Calu3 (cell line): Measurements from ENCODE around the gene SEC63. TPM values are rescaled to one million over a fixed set of nuclear protein-coding genes. Genes with fewer than 3 reads are reported as not detected.

ENCODE experiments used
- BruUV-seq: library from RNA; stranded (reverse); fragments of 400-500 nt; replicated peaks from 2 replicates; lab custom pipeline; 2021; lab: Mats Ljungman, UMichigan
- CTCF ChIA-PET: fragments of 300-600 bp; sonication (Branson Sonifier 250); formaldehyde crosslinking; loops from one replicate; lab custom pipeline; 2022; ENCODE audit warnings: antibody characterized with exemption; lab: Charles Lee
- DNase-seq: peaks from one replicate; pipeline ENCODE4 v3.0.0; 2022
- H3K27ac Mint-ChIP-seq: one replicate; pipeline ENCODE4 v1.8.0; 2022; ENCODE audit warnings: mixed read lengths; ENCODE audit not compliant: unreplicated experiment
- H3K27me3 Mint-ChIP-seq: one replicate; pipeline ENCODE4 v1.8.0; 2022; ENCODE audit warnings: mixed read lengths; ENCODE audit not compliant: unreplicated experiment
- H3K36me3 Mint-ChIP-seq: one replicate; pipeline ENCODE4 v1.8.0; 2022; ENCODE audit warnings: mild to moderate bottlenecking, moderate library complexity, mixed read lengths; ENCODE audit not compliant: insufficient read depth, unreplicated experiment
- H3K4me1 Mint-ChIP-seq: one replicate; pipeline ENCODE4 v1.8.0; 2022; ENCODE audit warnings: mild to moderate bottlenecking, low read depth, mixed read lengths; ENCODE audit not compliant: unreplicated experiment
- H3K4me3 Mint-ChIP-seq: one replicate; pipeline ENCODE4 v1.8.0; 2022; ENCODE audit warnings: mild to moderate bottlenecking, low read depth, moderate library complexity, mixed read lengths; ENCODE audit not compliant: unreplicated experiment
- H3K9me3 Mint-ChIP-seq: one replicate; pipeline ENCODE4 v1.8.0; 2022; ENCODE audit warnings: low read depth, mixed read lengths; ENCODE audit not compliant: unreplicated experiment
- intact Hi-C: fragments of 100-400 bp; cut with micrococcal nuclease; formaldehyde crosslinking; loops from one replicate; pipeline ENCODE4 v1.10.0; 2022; ENCODE audit not compliant: unreplicated experiment
- total RNA-seq: library from RNA; stranded (reverse); gene quantifications from 2 replicates; pipeline ENCODE4 v1.2.3, GENCODE V29; 2022
- TF ChIP-seq, protein P1 (sequence below): fragments of 200-600 bp; IDR thresholded peaks from one replicate; pipeline ENCODE4 v1.8.0; 2022; ENCODE audit warnings: antibody characterized with exemption; ENCODE audit not compliant: unreplicated experiment

SEC63 gene
- total RNA-seq, 1 experiment from 2014 or later = 135 TPM

DNA sequence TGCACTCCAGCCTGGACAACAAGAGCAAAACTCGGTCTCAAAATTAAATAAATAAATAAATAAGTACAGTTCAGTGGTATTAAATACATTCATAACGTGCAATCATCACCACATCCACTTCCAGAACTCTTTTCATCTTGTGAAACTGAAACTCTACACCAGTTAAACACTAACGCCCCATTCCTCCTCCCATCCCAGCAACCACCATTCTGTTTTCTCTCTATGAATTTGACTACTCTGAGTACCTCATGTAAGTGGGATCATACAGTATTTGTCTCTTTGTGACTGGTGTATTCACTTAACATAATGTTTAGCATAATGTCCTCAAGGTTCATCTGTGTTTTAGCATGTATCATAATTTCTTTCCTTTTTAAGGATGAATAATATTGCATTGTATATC, 104.8 kb downstream of the SEC63 start:
- Mint-ChIP-seq H3K27ac (no peak overlapping the region), H3K36me3 (peaks cover 6% of the 10 kb centered on the region), H3K4me3 (no peak overlapping the region), H3K27me3 (no peaks in the 10 kb centered on the region), H3K4me1 (no peaks in the 10 kb centered on the region), H3K9me3 (no peaks in the 10 kb centered on the region)
- TF ChIP-seq, protein P1, sequence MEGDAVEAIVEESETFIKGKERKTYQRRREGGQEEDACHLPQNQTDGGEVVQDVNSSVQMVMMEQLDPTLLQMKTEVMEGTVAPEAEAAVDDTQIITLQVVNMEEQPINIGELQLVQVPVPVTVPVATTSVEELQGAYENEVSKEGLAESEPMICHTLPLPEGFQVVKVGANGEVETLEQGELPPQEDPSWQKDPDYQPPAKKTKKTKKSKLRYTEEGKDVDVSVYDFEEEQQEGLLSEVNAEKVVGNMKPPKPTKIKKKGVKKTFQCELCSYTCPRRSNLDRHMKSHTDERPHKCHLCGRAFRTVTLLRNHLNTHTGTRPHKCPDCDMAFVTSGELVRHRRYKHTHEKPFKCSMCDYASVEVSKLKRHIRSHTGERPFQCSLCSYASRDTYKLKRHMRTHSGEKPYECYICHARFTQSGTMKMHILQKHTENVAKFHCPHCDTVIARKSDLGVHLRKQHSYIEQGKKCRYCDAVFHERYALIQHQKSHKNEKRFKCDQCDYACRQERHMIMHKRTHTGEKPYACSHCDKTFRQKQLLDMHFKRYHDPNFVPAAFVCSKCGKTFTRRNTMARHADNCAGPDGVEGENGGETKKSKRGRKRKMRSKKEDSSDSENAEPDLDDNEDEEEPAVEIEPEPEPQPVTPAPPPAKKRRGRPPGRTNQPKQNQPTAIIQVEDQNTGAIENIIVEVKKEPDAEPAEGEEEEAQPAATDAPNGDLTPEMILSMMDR = no peak
- CTCF ChIA-PET = no interaction called here
- no TSS peak for BruUV-seq
- intact Hi-C loops = no loop called here
- DNase-seq = no peak

DNA sequence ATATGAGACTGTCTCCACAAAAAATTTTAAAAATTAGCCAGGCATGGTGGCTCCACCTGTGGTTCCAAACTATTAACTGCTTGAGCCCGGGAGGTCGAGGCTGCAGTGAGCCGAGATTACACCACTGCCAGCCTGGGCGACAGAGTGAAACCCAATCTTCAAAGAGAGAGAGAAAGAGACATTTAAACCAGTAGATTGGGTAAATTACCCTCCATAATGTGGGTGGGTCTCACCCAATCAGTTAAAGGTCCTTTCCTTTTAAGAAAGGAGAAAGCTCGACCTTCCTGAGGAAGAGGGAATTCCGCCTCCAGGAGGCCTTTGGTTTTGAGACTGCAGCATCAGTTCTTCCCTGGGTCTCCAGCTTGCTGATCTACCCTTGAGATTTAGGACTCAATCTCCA, 108.7 kb downstream of the SEC63 start:
- intact Hi-C loops = loop anchor here (10.0 kb wide), 1 partner anchor 125 kb away; no protein-coding TSS in a partner anchor
- CTCF ChIA-PET = interaction anchor here (0.9 kb wide), 1 partner anchor 76 kb away, joined by 3 read pairs; no protein-coding TSS in a partner anchor
- TF ChIP-seq, protein P1 = no peak
- no TSS peak for BruUV-seq
- Mint-ChIP-seq H3K27me3 (no peaks in the 10 kb centered on the region), H3K4me3 (no peak overlapping the region), H3K36me3 (peaks cover 10% of the 10 kb centered on the region), H3K4me1 (no peaks in the 10 kb centered on the region), H3K9me3 (no peaks in the 10 kb centered on the region), H3K27ac (no peak overlapping the region)
- no peak for DNase-seq

DNA sequence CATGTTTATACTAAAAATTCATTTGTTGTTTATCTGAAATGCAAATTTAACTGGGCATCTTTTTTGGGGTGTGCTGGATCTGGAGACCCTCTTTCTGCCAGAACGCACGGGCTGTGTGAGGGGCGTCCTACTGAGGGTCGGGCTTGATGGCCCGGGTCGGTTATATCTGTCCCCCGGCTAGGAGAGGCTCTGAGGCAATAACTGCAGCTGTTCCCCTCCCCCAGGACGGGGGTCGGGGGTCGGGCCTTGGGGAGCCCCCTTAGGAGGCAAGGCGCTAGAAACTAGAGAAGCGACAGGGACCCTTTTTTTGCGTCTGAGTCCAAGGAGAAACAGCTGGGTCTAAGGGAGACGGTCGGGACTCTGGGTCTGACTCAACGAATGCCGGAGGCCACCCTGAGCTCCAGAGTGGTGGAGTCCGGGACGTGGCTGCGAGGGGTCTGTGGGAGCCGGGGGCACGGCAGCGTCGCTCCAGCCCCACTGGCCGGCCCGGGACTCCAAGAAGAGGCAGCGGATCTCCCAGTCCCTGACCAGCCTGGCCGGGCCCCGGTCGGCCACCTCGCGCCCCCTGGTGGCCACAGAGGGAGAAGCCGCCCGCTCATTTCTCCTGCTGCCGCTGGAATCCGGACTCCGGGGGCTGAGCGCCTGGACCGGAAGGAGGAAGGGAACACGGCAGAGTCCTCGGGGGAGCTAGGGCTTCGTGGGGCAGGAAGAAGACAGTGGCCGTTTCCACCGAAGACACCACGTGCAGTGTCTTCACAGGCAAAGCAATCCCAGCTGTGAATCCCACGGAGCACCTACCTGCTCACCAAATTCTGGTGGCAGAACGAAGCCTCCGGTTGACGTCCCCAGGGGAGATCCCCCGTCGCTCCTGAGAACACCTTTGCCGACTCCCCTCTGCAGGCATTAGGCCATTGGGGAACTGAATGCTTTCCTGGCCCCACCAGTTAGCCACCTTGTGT, 109.9 kb downstream of the SEC63 start:
- H3K36me3 Mint-ChIP-seq = peaks cover 10% of the 10 kb centered on the region
- H3K9me3 Mint-ChIP-seq = no peaks in the 10 kb centered on the region
- TF ChIP-seq, protein P1 = peak; percentile 91
- DNase-seq = peak; percentile 94
- no peaks in the 10 kb centered on the region for H3K27me3 Mint-ChIP-seq
- no TSS peak for BruUV-seq
- peaks cover 8% of the 10 kb centered on the region for H3K4me1 Mint-ChIP-seq
- CTCF ChIA-PET = interaction anchor here (0.7 to 1.0 kb wide), 4 partner anchors 19 to 75 kb away, joined by 3 to 7 read pairs (median 3); no protein-coding TSS in a partner anchor
- H3K27ac Mint-ChIP-seq = no peak overlapping the region
- H3K4me3 Mint-ChIP-seq = peak overlapping the region; percentile 70
- intact Hi-C loops = loop anchor here (1.0 to 10.0 kb wide), 3 partner anchors 48 to 173 kb away; no protein-coding TSS in a partner anchor

DNA sequence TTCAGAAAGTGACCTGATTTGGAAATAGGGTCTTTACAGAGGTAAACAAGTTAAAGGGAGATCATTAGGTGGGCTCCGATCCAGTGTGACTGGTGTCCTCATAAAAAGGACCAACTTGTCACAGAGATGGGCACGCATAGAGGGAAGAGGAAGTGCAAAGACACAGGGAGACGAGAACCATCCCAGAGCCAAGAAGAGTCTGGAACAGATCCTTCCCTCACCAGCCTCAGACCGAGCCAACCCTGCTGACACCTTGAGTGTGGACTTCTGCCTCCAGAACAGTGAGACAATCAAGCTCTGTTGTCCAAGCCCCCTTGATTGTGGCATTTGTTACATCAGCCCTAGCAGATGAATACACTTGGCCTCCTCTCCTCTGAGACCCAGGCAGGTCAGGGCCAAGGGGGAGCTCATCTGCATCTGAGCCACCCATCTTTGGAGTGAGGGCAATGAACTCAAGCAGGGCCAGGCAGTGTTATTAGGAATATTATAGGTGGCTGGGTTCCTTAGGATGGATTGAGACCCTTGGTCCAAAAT, 111.7 kb downstream of the SEC63 start:
- Mint-ChIP-seq H3K9me3 (no peaks in the 10 kb centered on the region), H3K27ac (no peak overlapping the region), H3K36me3 (peaks cover 10% of the 10 kb centered on the region), H3K4me1 (peaks cover 11% of the 10 kb centered on the region), H3K4me3 (no peak overlapping the region), H3K27me3 (no peaks in the 10 kb centered on the region)
- CTCF ChIA-PET = interaction anchor here (0.6 kb wide), 1 partner anchor 137 kb away, joined by 3 read pairs; no protein-coding TSS in a partner anchor
- DNase-seq = no peak
- TF ChIP-seq, protein P1 = no peak
- intact Hi-C loops = loop anchor here (10.0 kb wide), 1 partner anchor 122 kb away; no protein-coding TSS in a partner anchor
- no TSS peak for BruUV-seq
